H1 (cell line): ENCODE results near the gene KSR2. TPM values are rescaled to one million over a fixed set of nuclear protein-coding genes. Genes with fewer than 3 reads are reported as not detected.

Source experiments
- CTCF ChIA-PET: fragments of 300-600 bp; sonication (Branson Sonifier 250); formaldehyde crosslinking; loops from one replicate; lab custom pipeline; 2021; ENCODE audit not compliant: partially characterized antibody; lab: Charles Lee
- POLR2A ChIA-PET: fragments of 300-600 bp; sonication (Branson Sonifier 250); formaldehyde crosslinking; loops from one replicate; lab custom pipeline; 2021; ENCODE audit warnings: inconsistent platforms; ENCODE audit not compliant: partially characterized antibody; lab: Charles Lee
- DNase-seq, 2 experiments: peaks; one replicate each; pipeline versions ENCODE4 v3.0.0 to v3.0.0-alpha.2; 2010 to 2022; ENCODE audit warnings: low spot score in 2 of 2, low read depth in 1 of 2, mixed read lengths in 1 of 2
- FAIRE-seq: peaks from 2 replicates; lab custom pipeline; 2011; peaks lifted over from hg19 to GRCh38; lab: Jason Lieb, UNC
- H2AFZ ChIP-seq: 2 replicates; pipeline ENCODE4 v1.8.1; 2012; ENCODE audit warnings: low read length, inconsistent platforms
- H2AK5ac ChIP-seq: 2 replicates; pipeline ENCODE4 v1.6.1; 2013; ENCODE audit warnings: low read depth, low read length
- H2BK120ac ChIP-seq: replicated peaks from 2 replicates; pipeline ENCODE3; 2013; ENCODE audit warnings: low read depth, low read length, inconsistent platforms
- H2BK12ac ChIP-seq: 2 replicates; pipeline ENCODE4 v1.6.1; 2013; ENCODE audit warnings: low read depth, low read length
- H2BK15ac ChIP-seq: 2 replicates; pipeline ENCODE4 v1.6.1; 2013; ENCODE audit warnings: low read length
- H2BK20ac ChIP-seq: 2 replicates; pipeline ENCODE4 v1.6.1; 2013; ENCODE audit warnings: low read length
- H2BK5ac ChIP-seq: 2 replicates; pipeline ENCODE4 v1.6.1; 2013; ENCODE audit warnings: low read depth, low read length
- H3K14ac ChIP-seq: 2 replicates; pipeline ENCODE4 v1.6.1; 2013; ENCODE audit warnings: inconsistent platforms; ENCODE audit not compliant: insufficient read length
- H3K18ac ChIP-seq: 2 replicates; pipeline ENCODE4 v1.6.1; 2013; ENCODE audit warnings: low read length; ENCODE audit errors: extremely low read depth
- H3K23ac ChIP-seq: 2 replicates; pipeline ENCODE4 v1.6.1; 2013; ENCODE audit warnings: inconsistent platforms; ENCODE audit not compliant: insufficient read length
- H3K23me2 ChIP-seq: 2 replicates; pipeline ENCODE4 v1.6.1; 2013; ENCODE audit warnings: low read depth, low read length
- H3K27ac ChIP-seq: 2 replicates; pipeline ENCODE4 v1.6.1; 2011; ENCODE audit warnings: low read depth, low read length, inconsistent platforms
- H3K27me3 ChIP-seq, 4 experiments: replicated peaks in 1 of 4; 1 replicate in 1 of 4; 2 replicates in 3 of 4; pipeline versions ENCODE4 v1.6.1 to v1.8.1; 2011 to 2013; ENCODE audit warnings: low read length in 3 of 4, mild to moderate bottlenecking in 3 of 4, inconsistent platforms in 2 of 4, mixed read lengths in 2 of 4, moderate library complexity in 1 of 4; ENCODE audit not compliant: control insufficient read depth in 3 of 4, insufficient read depth in 3 of 4; ENCODE audit errors: extremely low read depth in 1 of 4
- H3K36me3 ChIP-seq, 4 experiments: 2 replicates each; pipeline versions ENCODE4 v1.6.1 to v1.8.1; 2011 to 2013; ENCODE audit warnings: mild to moderate bottlenecking in 4 of 4, low read length in 3 of 4, moderate library complexity in 2 of 4, control low read depth in 1 of 4, inconsistent platforms in 1 of 4; ENCODE audit not compliant: insufficient read depth in 4 of 4, control insufficient read depth in 2 of 4
- H3K4ac ChIP-seq: replicated peaks from 2 replicates; pipeline ENCODE3; 2013; ENCODE audit warnings: low read length, low read depth, mixed read lengths, inconsistent platforms; ENCODE audit not compliant: insufficient read length
- H3K4me1 ChIP-seq, 4 experiments: replicated peaks in 1 of 4; 1 replicate in 1 of 4; 2 replicates in 3 of 4; pipeline versions ENCODE4 v1.6.1 to v1.8.1; 2011 to 2013; ENCODE audit warnings: low read length in 3 of 4, inconsistent platforms in 2 of 4, mixed read lengths in 1 of 4; ENCODE audit not compliant: insufficient read depth in 4 of 4, control insufficient read depth in 3 of 4
- H3K4me2 ChIP-seq, 2 experiments: 2 replicates each; pipeline versions ENCODE4 v1.6.1 to v1.8.1; 2011 to 2013; ENCODE audit warnings: low read depth in 2 of 2, low read length in 2 of 2, control low read depth in 1 of 2, inconsistent platforms in 1 of 2, mild to moderate bottlenecking in 1 of 2; ENCODE audit not compliant: insufficient read depth in 1 of 2
- H3K4me3 ChIP-seq, 4 experiments: fragments of 200-600, 300-600 bp in 1 of 4; sonication (generic), shearing (Covaris generic), sonication (Bioruptor Twin) in 1 of 4; 2 replicates each; pipeline versions ENCODE4 v1.5.1 to v1.8.1; 2011 to 2016; ENCODE audit warnings: low read length in 4 of 4, low read depth in 3 of 4, control low read depth in 2 of 4, inconsistent platforms in 2 of 4, mild to moderate bottlenecking in 2 of 4, mixed read lengths in 1 of 4, moderate library complexity in 1 of 4; ENCODE audit not compliant: insufficient read depth in 2 of 4; ENCODE audit errors: extremely low read depth in 1 of 4
- H3K56ac ChIP-seq: replicated peaks from 2 replicates; pipeline ENCODE3; 2013; ENCODE audit warnings: low read depth, mild to moderate bottlenecking, mixed read lengths, low read length, inconsistent platforms; ENCODE audit not compliant: insufficient read length
- H3K79me1 ChIP-seq: 2 replicates; pipeline ENCODE4 v1.6.1; 2013; ENCODE audit warnings: low read depth, low read length, control low read depth
- H3K79me2 ChIP-seq, 2 experiments: 2 replicates each; pipeline versions ENCODE4 v1.6.1 to v1.8.1; 2012 to 2013; ENCODE audit warnings: low read length in 2 of 2, mild to moderate bottlenecking in 2 of 2, inconsistent platforms in 1 of 2; ENCODE audit not compliant: insufficient read depth in 2 of 2, control insufficient read depth in 1 of 2
- H3K9ac ChIP-seq, 4 experiments: replicated peaks in 1 of 4; 1 replicate in 1 of 4; 2 replicates in 3 of 4; pipeline versions ENCODE4 v1.6.1 to v1.8.1; 2011 to 2013; ENCODE audit warnings: low read depth in 3 of 4, low read length in 3 of 4, control low read depth in 2 of 4, mild to moderate bottlenecking in 2 of 4, moderate library complexity in 2 of 4, inconsistent platforms in 1 of 4; ENCODE audit errors: extremely low read depth in 1 of 4
- H3K9me3 ChIP-seq, 2 experiments: 2 replicates each; pipeline versions ENCODE4 v1.6.1 to v1.8.1; 2012 to 2013; ENCODE audit warnings: mild to moderate bottlenecking in 2 of 2, moderate library complexity in 2 of 2, control low read depth in 1 of 2, inconsistent platforms in 1 of 2, low read depth in 1 of 2, low read length in 1 of 2, mixed read lengths in 1 of 2; ENCODE audit not compliant: insufficient read depth in 2 of 2
- H4K20me1 ChIP-seq, 2 experiments: replicated peaks in 1 of 2; 2 replicates each; pipeline versions ENCODE3 to v1.8.1; 2011 to 2013; ENCODE audit warnings: inconsistent platforms in 2 of 2, low read length in 2 of 2, mild to moderate bottlenecking in 1 of 2; ENCODE audit not compliant: insufficient read depth in 2 of 2, control insufficient read depth in 1 of 2
- H4K5ac ChIP-seq: 2 replicates; pipeline ENCODE4 v1.6.1; 2013; ENCODE audit warnings: low read length, low read depth, mixed read lengths, inconsistent platforms; ENCODE audit not compliant: insufficient read length
- H4K8ac ChIP-seq: 2 replicates; pipeline ENCODE4 v1.8.0; 2013; ENCODE audit warnings: mild to moderate bottlenecking, moderate library complexity, low read length, inconsistent platforms; ENCODE audit not compliant: insufficient read depth; ENCODE audit errors: extremely low read depth
- H4K91ac ChIP-seq: replicated peaks from 2 replicates; pipeline ENCODE3; 2013; ENCODE audit warnings: low read length, mixed read lengths, inconsistent platforms; ENCODE audit not compliant: insufficient read length
- ASH2L ChIP-seq: fragments of 200-600, 300-600 bp; sonication (generic); IDR thresholded peaks from one replicate; pipeline ENCODE4 v1.7.1; 2017; ENCODE audit warnings: low read length
- CHD1 ChIP-seq: IDR thresholded peaks from 2 replicates; pipeline ENCODE4 v1.6.1; 2012; ENCODE audit warnings: low read depth, low read length, improper control_type of control experiment
- CHD2 ChIP-seq: IDR thresholded peaks from 2 replicates; pipeline ENCODE4 v1.6.1; 2012; ENCODE audit warnings: low read length, improper control_type of control experiment
- GABPA ChIP-seq: IDR thresholded peaks from 2 replicates; pipeline ENCODE4 v1.6.1; 2011; ENCODE audit warnings: mild to moderate bottlenecking, low read length, moderate library complexity, borderline replicate concordance; ENCODE audit not compliant: insufficient read depth
- NANOG ChIP-seq: IDR thresholded peaks from 2 replicates; pipeline ENCODE4 v1.6.1; 2011; ENCODE audit warnings: low read length, low read depth, mild to moderate bottlenecking, inconsistent platforms; ENCODE audit not compliant: insufficient read depth, poor library complexity, severe bottlenecking
- POLR2AphosphoS5 ChIP-seq: IDR thresholded peaks from 2 replicates; pipeline ENCODE4 v1.6.1; 2011; ENCODE audit warnings: low read depth, low read length
- POU5F1 ChIP-seq: IDR thresholded peaks from 2 replicates; pipeline ENCODE4 v1.6.1; 2011; ENCODE audit warnings: low read depth, mild to moderate bottlenecking, low read length, moderate library complexity
- SAP30 ChIP-seq: fragments of 300-600 bp; sonication (generic); IDR thresholded peaks from 2 replicates; pipeline ENCODE4 v1.7.1; 2012; ENCODE audit warnings: low read length, moderate library complexity, mild to moderate bottlenecking, inconsistent platforms; ENCODE audit not compliant: insufficient read depth, insufficient replicate concordance
- SUZ12 ChIP-seq: fragments of 200-600 bp; sonication (generic); IDR thresholded peaks from 2 replicates; pipeline ENCODE4 v1.6.1; 2012; ENCODE audit warnings: mild to moderate bottlenecking, inconsistent platforms, low read length, moderate library complexity, mixed read lengths
- TEAD4 ChIP-seq: IDR thresholded peaks from 2 replicates; pipeline ENCODE4 v1.6.1; 2012; ENCODE audit warnings: low read depth, low read length, inconsistent platforms, mixed read lengths
- USF2 ChIP-seq: IDR thresholded peaks from 2 replicates; pipeline ENCODE4 v1.6.1; 2011; ENCODE audit warnings: low read length, improper control_type of control experiment
- WGBS, 2 experiments: shearing (Covaris generic) in 1 of 2; methylation state at CpG; one replicate each; pipeline versions ENCODE4 v1.1.6 to v1.1.7; 2013 to 2015; ENCODE audit warnings: low lambda C conversion rate in 2 of 2, mixed read lengths in 2 of 2, inconsistent platforms in 1 of 2, low coverage in 1 of 2, missing lambda C conversion rate in 1 of 2; ENCODE audit not compliant: insufficient replicate concordance in 2 of 2, insufficient coverage in 1 of 2, insufficient read length in 1 of 2; ENCODE audit errors: extremely low coverage in 1 of 2, missing lambda C conversion rate in 1 of 2; 5-methylcytosine and 5-hydroxymethylcytosine counted together
- polyA plus RNA-seq, 7 experiments: library from polyadenylated mRNA; depleted of rRNA in 3 of 7; stranded (reverse) in 5 of 7; unstranded in 2 of 7; fragments of >200 nt in 5 of 7; fragments of 200-250 nt in 2 of 7; gene quantifications; 1 replicate in 5 of 7; 2 replicates in 1 of 7; 4 replicates in 1 of 7; pipeline versions ENCODE4 v1.2.1 to v1.2.3, GENCODE V29; 2011 to 2013; ENCODE audit warnings: missing spikeins in 2 of 7, mixed read lengths in 2 of 7
- total RNA-seq: library from RNA; stranded (reverse); fragmentation: NEBNext Ultra II Directional; extraction: Animal tissue kit (Norgen Biotek cat#: 25700); gene quantifications from 2 replicates; pipeline ENCODE4 v1.2.1, GENCODE V29; 2021
- TF ChIP-seq, protein P1 (sequence below): IDR thresholded peaks from 2 replicates; pipeline ENCODE4 v1.6.1; 2012; ENCODE audit warnings: low read length, inconsistent platforms

The KSR2 gene
- total and polyA plus RNA-seq, 2 of the 8 experiments (the other 6 are each of a cell fraction or from before 2014, with no cell fraction given) = 0.74 to 2.2 TPM

DNA sequence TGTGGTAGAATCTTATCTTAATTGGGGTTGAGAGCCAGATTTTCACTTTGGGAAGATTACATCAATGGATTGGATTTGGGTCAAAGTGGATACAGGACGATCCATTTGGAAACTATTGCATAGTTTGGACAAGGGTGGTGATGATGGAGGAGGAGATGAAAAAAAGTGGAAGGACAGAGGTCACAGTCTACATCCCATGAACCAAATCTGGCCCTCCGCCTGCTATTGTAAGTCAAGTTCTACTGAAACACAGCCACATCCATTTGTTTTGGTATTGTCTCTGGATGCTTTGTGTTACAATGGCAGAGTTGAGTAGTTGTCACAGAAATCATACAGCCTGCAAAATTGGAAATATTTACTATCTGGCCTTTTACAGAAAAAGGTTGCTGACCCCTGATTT lies 310.6 kb downstream of the KSR2 start:
- no peaks in the 10 kb centered on the region for H3K36me3 ChIP-seq
- no peaks in the 10 kb centered on the region for H3K79me1 ChIP-seq
- H3K79me2 ChIP-seq = no peaks in the 10 kb centered on the region
- no peaks in the 10 kb centered on the region for H3K4me1 ChIP-seq
- H3K4me3 ChIP-seq = no peak overlapping the region
- no peak overlapping the region for H3K4ac ChIP-seq
- H2BK12ac ChIP-seq = no peak overlapping the region
- no peak overlapping the region for H2BK20ac ChIP-seq
- DNase-seq (no peak), FAIRE-seq (no peak)
- no peak overlapping the region for H2AFZ ChIP-seq
- H3K9me3 ChIP-seq = no peaks in the 10 kb centered on the region
- H3K14ac ChIP-seq = no peak overlapping the region
- H3K18ac ChIP-seq = no peak overlapping the region
- H3K23ac ChIP-seq = no peak overlapping the region
- no peak overlapping the region for H2BK120ac ChIP-seq
- no peak overlapping the region for H2AK5ac ChIP-seq
- WGBS, 2 experiments = 83% methylated on average over 2 of the region's 2 CpGs; no CpG with 5 or more reads in 1 of the 2 experiments
- no peak overlapping the region for H4K91ac ChIP-seq
- no peak overlapping the region for H3K56ac ChIP-seq
- H4K20me1 ChIP-seq = no peaks in the 10 kb centered on the region
- no peak overlapping the region for H3K4me2 ChIP-seq
- H2BK15ac ChIP-seq = no peak overlapping the region
- no peak overlapping the region for H3K27ac ChIP-seq
- H4K8ac ChIP-seq = no peak overlapping the region
- no peak overlapping the region for H3K9ac ChIP-seq
- CTCF ChIA-PET = no interaction called here
- POLR2A ChIA-PET = no interaction called here
- no peak overlapping the region for H4K5ac ChIP-seq
- H2BK5ac ChIP-seq = no peak overlapping the region
- H3K23me2 ChIP-seq = no peaks in the 10 kb centered on the region
- H3K27me3 ChIP-seq = no peaks in the 10 kb centered on the region
- TF ChIP-seq USF2 (no peak), CHD2 (no peak), POLR2AphosphoS5 (no peak), NANOG (no peak), CHD1 (no peak), SUZ12 (no peak), TEAD4 (no peak), SAP30 (no peak), GABPA (no peak), ASH2L (no peak), POU5F1 (no peak)
- TF ChIP-seq, protein P1, sequence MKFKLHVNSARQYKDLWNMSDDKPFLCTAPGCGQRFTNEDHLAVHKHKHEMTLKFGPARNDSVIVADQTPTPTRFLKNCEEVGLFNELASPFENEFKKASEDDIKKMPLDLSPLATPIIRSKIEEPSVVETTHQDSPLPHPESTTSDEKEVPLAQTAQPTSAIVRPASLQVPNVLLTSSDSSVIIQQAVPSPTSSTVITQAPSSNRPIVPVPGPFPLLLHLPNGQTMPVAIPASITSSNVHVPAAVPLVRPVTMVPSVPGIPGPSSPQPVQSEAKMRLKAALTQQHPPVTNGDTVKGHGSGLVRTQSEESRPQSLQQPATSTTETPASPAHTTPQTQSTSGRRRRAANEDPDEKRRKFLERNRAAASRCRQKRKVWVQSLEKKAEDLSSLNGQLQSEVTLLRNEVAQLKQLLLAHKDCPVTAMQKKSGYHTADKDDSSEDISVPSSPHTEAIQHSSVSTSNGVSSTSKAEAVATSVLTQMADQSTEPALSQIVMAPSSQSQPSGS = no peak
